NCI-H1436 treated with DMSO at 0.1 percent for 48 hours (cell line): ENCODE results near the gene HIPK4.

Source experiments
- DNase-seq: peaks from one replicate; lab custom pipeline; 2025; lab: John Stamatoyannopoulos, UW

The HIPK4 gene

GRCh38 chr19:40365613-40366401 lies 24.2 kb downstream of the HIPK4 start:
- no peak for DNase-seq

GRCh38 chr19:40365010-40365409 lies 25.0 kb downstream of the HIPK4 start:
- DNase-seq: no peak

GRCh38 chr19:40363069-40363468 lies 26.9 kb downstream of the HIPK4 start:
- no peak for DNase-seq

- no peak for DNase-seq
These were observed 27.8 kb downstream of the HIPK4 start for GRCh38 chr19:40362160-40362559.

GRCh38 chr19:40360708-40361241 lies 29.2 kb downstream of the HIPK4 start:
- DNase-seq: no peak

- no peak for DNase-seq
These were observed 29.8 kb downstream of the HIPK4 start for GRCh38 chr19:40360020-40360707.

- DNase-seq: no peak
These were observed 31.2 kb downstream of the HIPK4 start for GRCh38 chr19:40358773-40359172.

GRCh38 chr19:40357640-40358039 lies 32.3 kb downstream of the HIPK4 start:
- DNase-seq: no peak

GRCh38 chr19:40356681-40357595 lies 33.0 kb downstream of the HIPK4 start:
- DNase-seq: no peak

- DNase-seq: no peak
These were observed 33.9 kb downstream of the HIPK4 start for GRCh38 chr19:40355975-40356680.

GRCh38 chr19:40348961-40349507 lies 40.9 kb downstream of the HIPK4 start:
- no peak for DNase-seq

- DNase-seq: peak; percentile 92
These were observed 41.7 kb downstream of the HIPK4 start, which contains the start of the genes C19orf47 and PLD3 for GRCh38 chr19:40348125-40348913. Gene C19orf47, minus strand, starts transcription at chr19:40348397. Its CDS starts 6,540 bp downstream, at chr19:40341857. Gene PLD3, plus strand, starts transcription at chr19:40348695. Its CDS starts 17,789 bp downstream, at chr19:40366484.

GRCh38 chr19:40344422-40344821 lies 45.6 kb downstream of the HIPK4 start:
- DNase-seq: no peak

GRCh38 chr19:40342644-40343311 lies 47.2 kb downstream of the HIPK4 start:
- DNase-seq: no peak

- DNase-seq: no peak
These were observed 48.1 kb downstream of the HIPK4 start for GRCh38 chr19:40341601-40342482.

GRCh38 chr19:40339018-40339728 lies 50.8 kb downstream of the HIPK4 start:
- no peak for DNase-seq

- DNase-seq: no peak
These were observed 52.4 kb downstream of the HIPK4 start for GRCh38 chr19:40337594-40337993.

- DNase-seq: no peak
These were observed 52.9 kb downstream of the HIPK4 start for GRCh38 chr19:40337107-40337506.
